ENCODE results near the gene TRIML2.

- TF ChIP-seq CTCF (IDR thresholded peaks at IDR 0.05; ENCODE audit: poor library complexity, severe bottlenecking) (no peak), TAF1 (IDR thresholded peaks at IDR 0.05; ENCODE audit: low read depth) (no peak), SMC3 (conservative IDR thresholded peaks at IDR 0.05; ENCODE audit: poor library complexity) (no peak), EP300 (conservative IDR thresholded peaks at IDR 0.05; ENCODE audit: poor library complexity, severe bottlenecking) (no peak)
Observed at GRCh38 chr4:188107931-188108843, 1.2 kb downstream of the TRIML2 start.

Measured in neural cell (in vitro differentiated cells).